Loucy (cell line): ENCODE data around the gene GUCY1A2.

Experiments used
- H2AFZ ChIP-seq: fragments of 200-600 bp; sonication (generic); 2 replicates; pipeline ENCODE4 v1.6.0; 2016; ENCODE audit warnings: antibody characterized with exemption, mild to moderate bottlenecking, low read length, moderate library complexity
- H3F3A ChIP-seq: fragments of 200-600 bp; 2 replicates; pipeline ENCODE4 v1.6.0; 2016; ENCODE audit warnings: antibody characterized with exemption, low read depth, mild to moderate bottlenecking
- H3K27me3 ChIP-seq: fragments of 200-600 bp; sonication (generic); 2 replicates; pipeline ENCODE4 v1.6.1; 2014; ENCODE audit warnings: low read length, mild to moderate bottlenecking; ENCODE audit not compliant: insufficient read depth, poor library complexity, severe bottlenecking
- H3K36me3 ChIP-seq: fragments of 200-600 bp; sonication (generic); 2 replicates; pipeline ENCODE4 v1.6.1; 2016; ENCODE audit warnings: low read length; ENCODE audit not compliant: insufficient read depth
- H3K4me1 ChIP-seq: fragments of 200-600 bp; sonication (generic); 2 replicates; pipeline ENCODE4 v1.5.1; 2014; ENCODE audit warnings: low read length, mild to moderate bottlenecking; ENCODE audit not compliant: insufficient read depth, poor library complexity, severe bottlenecking
- H3K4me2 ChIP-seq: fragments of 200-600 bp; sonication (generic); 2 replicates; pipeline ENCODE4 v1.6.0; 2014; ENCODE audit warnings: antibody characterized with exemption, low read length, low read depth, mild to moderate bottlenecking; ENCODE audit not compliant: poor library complexity, severe bottlenecking
- H3K4me3 ChIP-seq: fragments of 200-600 bp; sonication (generic); 2 replicates; pipeline ENCODE4 v1.5.1; 2014; ENCODE audit warnings: low read length, mild to moderate bottlenecking, mixed read lengths; ENCODE audit not compliant: poor library complexity, severe bottlenecking
- H3K79me2 ChIP-seq: fragments of 200-600 bp; sonication (generic); 2 replicates; pipeline ENCODE4 v1.6.1; 2014; ENCODE audit warnings: low read length; ENCODE audit not compliant: insufficient read depth
- H3K9ac ChIP-seq: fragments of 200-600 bp; sonication (generic); 2 replicates; pipeline ENCODE4 v1.6.0; 2014; ENCODE audit warnings: mild to moderate bottlenecking, low read depth, low read length, moderate library complexity; ENCODE audit not compliant: poor library complexity, severe bottlenecking
- H3K9me2 ChIP-seq: fragments of 200-600 bp; sonication (generic); replicated peaks from 2 replicates; pipeline ENCODE4 v1.6.1; 2016; ENCODE audit warnings: low read depth, low read length, mixed read lengths
- H3K9me3 ChIP-seq: fragments of 200-600 bp; sonication (generic); 2 replicates; pipeline ENCODE4 v1.6.1; 2014; ENCODE audit warnings: mild to moderate bottlenecking, antibody characterized with exemption, low read length, low read depth; ENCODE audit not compliant: insufficient read depth
- H4K20me1 ChIP-seq: fragments of 200-600 bp; sonication (generic); 2 replicates; pipeline ENCODE4 v1.6.0; 2014; ENCODE audit warnings: antibody characterized with exemption, low read length, mild to moderate bottlenecking; ENCODE audit not compliant: insufficient read depth, poor library complexity, severe bottlenecking
- CTCF ChIP-seq: fragments of 200-600 bp; sonication (generic); conservative IDR thresholded peaks from 2 replicates; pipeline ENCODE4 v1.5.1; 2014; ENCODE audit warnings: mild to moderate bottlenecking, antibody characterized with exemption, low read length
- EZH2phosphoT487 ChIP-seq: fragments of 200-600 bp; IDR thresholded peaks from 2 replicates; pipeline ENCODE4 v1.6.1; 2018; ENCODE audit warnings: antibody characterized with exemption, mild to moderate bottlenecking, moderate library complexity, borderline replicate concordance

GUCY1A2 gene

GRCh38 chr11:106681435-106681834 is 336.8 kb downstream of the GUCY1A2 start:
- TF ChIP-seq EZH2phosphoT487 (no peak), CTCF (no peak)
- no peaks in the 10 kb centered on the region for H3F3A ChIP-seq
- no peak overlapping the region for H3K4me2 ChIP-seq
- H3K9me3 ChIP-seq: no peaks in the 10 kb centered on the region
- no peaks in the 10 kb centered on the region; the same call in 1 of the 2 replicates for H3K9me2 ChIP-seq
- H3K4me1 ChIP-seq: no peaks in the 10 kb centered on the region
- H3K36me3 ChIP-seq: no peaks in the 10 kb centered on the region
- no peaks in the 10 kb centered on the region for H3K27me3 ChIP-seq
- H2AFZ ChIP-seq: no peak overlapping the region
- H4K20me1 ChIP-seq: no peaks in the 10 kb centered on the region
- no peaks in the 10 kb centered on the region for H3K79me2 ChIP-seq
- no peak overlapping the region for H3K9ac ChIP-seq
- no peak overlapping the region for H3K4me3 ChIP-seq

GRCh38 chr11:106679581-106679980 is 338.7 kb downstream of the GUCY1A2 start:
- Histone ChIP-seq H3K4me1 (no peaks in the 10 kb centered on the region), H4K20me1 (no peaks in the 10 kb centered on the region), H3F3A (no peaks in the 10 kb centered on the region), H3K36me3 (no peaks in the 10 kb centered on the region), H3K27me3 (no peaks in the 10 kb centered on the region), H3K9ac (no peak overlapping the region), H2AFZ (no peak overlapping the region), H3K79me2 (no peaks in the 10 kb centered on the region), H3K9me3 (no peaks in the 10 kb centered on the region), H3K9me2 (no peaks in the 10 kb centered on the region; the same call in 1 of the 2 replicates), H3K4me3 (no peak overlapping the region), H3K4me2 (no peak overlapping the region)
- no peak for TF ChIP-seq CTCF
- no peak for TF ChIP-seq EZH2phosphoT487

- Histone ChIP-seq H3F3A (no peaks in the 10 kb centered on the region), H3K27me3 (no peaks in the 10 kb centered on the region), H3K4me1 (no peaks in the 10 kb centered on the region), H3K9ac (no peak overlapping the region), H3K79me2 (no peaks in the 10 kb centered on the region), H3K9me3 (no peaks in the 10 kb centered on the region), H3K4me3 (no peak overlapping the region), H3K36me3 (no peaks in the 10 kb centered on the region), H3K9me2 (no peaks in the 10 kb centered on the region; the same call in 1 of the 2 replicates), H2AFZ (no peak overlapping the region), H4K20me1 (no peaks in the 10 kb centered on the region), H3K4me2 (no peak overlapping the region)
- TF ChIP-seq EZH2phosphoT487 (no peak), CTCF (no peak)
Observed at GRCh38 chr11:106679181-106679580, 339.1 kb downstream of the GUCY1A2 start.
